ENCODE measurements around the gene RRAGC.
"Not testable (repeated sequence)": the region's sequence is repeated elsewhere in the genome, so short reads cannot be mapped to it uniquely, and the experiment has no call there.

Gene RRAGC

GRCh38 chr1:38815903-38816627 is 43.5 kb downstream of the RRAGC start:
- DNase-seq (ENCODE audit: low read depth) = no peak

- DNase-seq (ENCODE audit: low read depth) = no peak
Measured at GRCh38 chr1:38814984-38815464, 44.5 kb downstream of the RRAGC start.

GRCh38 chr1:38814444-38814983 is 45.1 kb downstream of the RRAGC start:
- no peak for DNase-seq (ENCODE audit: low read depth)

- DNase-seq (ENCODE audit: low read depth) = no peak
Measured at GRCh38 chr1:38812981-38813380, 46.6 kb downstream of the RRAGC start.

DNA sequence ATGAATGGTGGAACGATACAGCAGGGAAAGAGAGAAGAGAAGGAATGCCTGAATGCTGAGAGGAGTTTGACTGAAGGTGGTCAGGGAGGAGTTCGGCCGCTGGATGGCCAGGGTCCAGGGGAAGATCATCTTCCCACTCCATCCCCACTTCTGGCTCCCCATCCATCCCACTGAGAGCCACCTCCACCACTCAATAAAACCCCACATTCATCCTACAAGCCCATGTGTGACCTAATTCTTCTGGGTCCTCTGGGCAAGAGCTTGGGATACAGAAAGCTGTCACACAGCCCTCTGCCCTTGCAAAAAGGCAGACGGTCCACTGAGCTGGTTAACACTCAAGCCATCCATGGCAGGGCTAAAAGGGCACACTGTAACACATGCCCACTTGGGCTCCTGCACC is 48.1 kb downstream of the RRAGC start:
- not testable (repeated sequence) for DNase-seq (ENCODE audit: low read depth)

- DNase-seq (ENCODE audit: low read depth) = no peak
Measured at GRCh38 chr1:38806090-38806489, 53.5 kb downstream of the RRAGC start.

GRCh38 chr1:38805036-38805435 is 54.5 kb downstream of the RRAGC start:
- no peak for DNase-seq (ENCODE audit: low read depth)

GRCh38 chr1:38804062-38804886 is 55.3 kb downstream of the RRAGC start:
- no peak for DNase-seq (ENCODE audit: low read depth)

DNA sequence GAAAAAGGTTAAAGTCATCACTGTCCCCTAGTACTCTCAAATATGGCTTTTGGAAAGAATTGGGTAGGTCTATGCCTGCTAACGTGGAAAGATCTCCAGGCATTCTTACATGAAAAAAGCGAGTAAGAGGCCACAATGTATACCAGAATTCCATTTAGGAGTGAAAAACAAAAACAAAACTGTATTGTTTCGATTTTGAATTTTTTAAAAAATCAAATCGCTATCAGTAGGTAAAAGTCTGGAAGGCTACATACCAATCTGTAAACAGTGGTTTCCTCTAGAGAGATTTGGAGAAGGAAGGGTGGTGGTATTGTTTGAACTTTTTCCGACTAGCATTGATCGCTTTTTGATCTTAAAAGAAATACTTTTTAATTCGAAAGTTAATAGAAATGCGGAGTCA is 55.9 kb downstream of the RRAGC start:
- no peak for DNase-seq (ENCODE audit: low read depth)

GRCh38 chr1:38800720-38801671 is 58.6 kb downstream of the RRAGC start:
- no peak for DNase-seq (ENCODE audit: low read depth)

- no peak for DNase-seq (ENCODE audit: low read depth)
Measured at GRCh38 chr1:38793299-38793698, 66.3 kb downstream of the RRAGC start.

DNA sequence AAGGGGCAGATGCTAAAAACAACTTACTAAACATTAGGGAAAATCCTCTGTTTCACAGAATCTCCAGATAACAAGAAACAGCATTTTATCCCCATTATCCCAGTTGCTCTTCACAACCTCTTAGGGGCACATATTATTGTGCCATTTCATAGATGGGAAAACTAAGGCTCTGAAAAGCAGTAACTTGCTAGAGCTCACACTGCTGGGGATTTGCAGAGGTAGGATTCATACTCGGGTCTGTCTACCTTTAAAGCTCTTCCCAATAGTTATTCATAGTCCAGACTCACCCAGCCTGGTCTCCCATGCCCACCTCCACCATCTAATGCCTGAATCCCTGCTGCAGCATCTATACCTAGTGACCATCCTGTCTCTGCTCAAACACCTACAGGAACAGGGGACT is 67.7 kb downstream of the RRAGC start:
- no peak for DNase-seq (ENCODE audit: low read depth)

DNA sequence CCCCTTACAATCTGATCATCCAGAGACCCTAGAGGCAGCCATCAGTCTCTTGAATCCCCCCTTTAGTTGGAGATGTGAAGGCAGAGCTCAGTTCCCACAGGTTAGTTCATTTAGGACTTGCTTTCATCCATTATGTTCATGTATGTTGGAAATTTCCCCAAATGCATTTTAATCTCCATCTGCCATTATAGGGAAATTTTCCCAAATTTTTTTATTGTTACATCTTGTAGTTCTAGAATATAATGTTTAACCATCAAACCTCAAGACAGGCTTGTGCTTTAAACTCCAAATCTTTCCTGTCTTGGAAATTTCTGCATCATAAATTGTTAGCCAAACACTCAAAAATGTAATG is 68.4 kb downstream of the RRAGC start:
- no peak for DNase-seq (ENCODE audit: low read depth)

- DNase-seq (ENCODE audit: low read depth) = no peak
Measured at GRCh38 chr1:38790422-38791163, 69.0 kb downstream of the RRAGC start.

- no peak for DNase-seq (ENCODE audit: low read depth)
Measured at GRCh38 chr1:38789498-38790169, 69.9 kb downstream of the RRAGC start.

DNA sequence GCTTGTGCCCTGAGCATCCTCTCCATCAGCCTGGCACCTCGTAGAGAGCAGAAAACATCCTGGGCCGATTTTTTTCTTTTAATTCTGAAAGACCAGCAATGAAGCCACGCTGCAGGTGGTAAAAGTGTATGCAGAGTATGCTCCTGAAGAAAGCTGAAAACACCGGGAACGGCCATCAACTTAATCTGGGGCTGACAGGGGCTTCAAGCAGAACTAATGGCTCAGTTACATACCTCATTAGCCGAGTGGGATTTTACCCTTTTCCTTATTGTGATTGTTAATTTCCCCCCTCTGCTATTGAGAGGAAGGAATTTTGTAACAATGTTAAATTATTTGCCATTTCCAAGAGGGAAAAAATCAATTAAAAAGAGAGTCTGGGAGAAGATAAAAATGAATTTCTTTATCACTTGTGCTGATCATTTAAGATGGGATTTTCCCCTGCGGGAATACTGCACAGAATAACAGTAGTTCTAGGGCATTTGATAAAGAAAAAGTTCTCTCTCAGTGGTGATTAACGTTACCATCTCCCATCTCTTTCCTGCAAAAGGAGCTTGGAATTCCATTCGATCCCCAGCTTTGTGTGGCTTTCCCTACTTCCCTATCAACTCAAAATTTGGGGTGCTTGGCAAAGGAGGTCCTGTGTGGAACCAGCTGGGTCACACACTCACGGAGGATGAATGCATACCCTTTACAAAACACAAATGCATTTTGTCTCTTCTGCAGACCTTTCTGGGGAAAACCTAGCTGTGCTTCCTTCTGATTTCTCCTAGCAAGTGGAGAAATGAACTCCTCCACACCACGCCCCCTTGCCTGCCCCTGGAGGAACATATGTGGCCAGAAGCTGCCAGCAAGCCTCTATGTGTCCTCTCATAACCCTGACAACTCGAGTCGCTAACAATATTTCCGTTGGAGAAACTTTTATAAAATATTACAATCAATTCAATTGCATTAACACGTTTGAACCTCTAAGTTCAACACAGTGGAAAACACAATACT is 70.9 kb downstream of the RRAGC start:
- DNase-seq (ENCODE audit: low read depth) = no peak

Data from T-helper 22 cell (primary cell).